Mesenchymal stem cell (in vitro differentiated cells and primary cell): ENCODE measurements around the gene ZWILCH.
"Not testable (repeated sequence)": the region's sequence is repeated elsewhere in the genome, so short reads cannot be mapped to it uniquely, and the experiment has no call there.

Source experiments
- DNase-seq: peaks from one replicate; pipeline ENCODE4 v3.0.0-alpha.2; 2013
- H2AFZ ChIP-seq: one replicate; pipeline ENCODE4 v1.6.1; 2013; ENCODE audit warnings: low read depth, mild to moderate bottlenecking, control low read depth, inconsistent platforms, low read length, moderate library complexity
- H2AK5ac ChIP-seq: 2 replicates; pipeline ENCODE4 v1.6.1; 2013; ENCODE audit warnings: low read length, moderate library complexity, mild to moderate bottlenecking, inconsistent platforms; ENCODE audit not compliant: severe bottlenecking
- H2BK120ac ChIP-seq: one replicate; pipeline ENCODE4 v1.6.1; 2013; ENCODE audit warnings: low read depth, mild to moderate bottlenecking, inconsistent platforms, low read length, moderate library complexity
- H2BK12ac ChIP-seq, 2 experiments: one replicate each; pipeline ENCODE4 v1.6.1; 2013; ENCODE audit warnings: inconsistent platforms in 2 of 2, low read length in 2 of 2, mild to moderate bottlenecking in 2 of 2, moderate library complexity in 2 of 2, control low read depth in 1 of 2
- H2BK15ac ChIP-seq: one replicate; pipeline ENCODE4 v1.6.1; 2013; ENCODE audit warnings: mild to moderate bottlenecking, low read depth, inconsistent platforms; ENCODE audit not compliant: poor library complexity, severe bottlenecking
- H2BK5ac ChIP-seq: 2 replicates; pipeline ENCODE4 v1.6.1; 2013; ENCODE audit warnings: low read depth, mild to moderate bottlenecking, low read length, control low read depth, inconsistent platforms; ENCODE audit not compliant: poor library complexity, severe bottlenecking
- H3K14ac ChIP-seq, 2 experiments: one replicate each; pipeline ENCODE4 v1.6.1; 2013; ENCODE audit warnings: inconsistent platforms in 2 of 2, low read length in 2 of 2, control low read depth in 1 of 2, mild to moderate bottlenecking in 1 of 2, moderate library complexity in 1 of 2
- H3K18ac ChIP-seq, 2 experiments: one replicate each; pipeline ENCODE4 v1.6.1; 2013; ENCODE audit warnings: inconsistent platforms in 2 of 2, low read length in 2 of 2, control low read depth in 1 of 2, low read depth in 1 of 2, mild to moderate bottlenecking in 1 of 2
- H3K23ac ChIP-seq, 2 experiments: one replicate each; pipeline ENCODE4 v1.6.1; 2013; ENCODE audit warnings: inconsistent platforms in 2 of 2, low read length in 2 of 2, mild to moderate bottlenecking in 2 of 2, moderate library complexity in 2 of 2, control low read depth in 1 of 2
- H3K27ac ChIP-seq: 2 replicates; pipeline ENCODE4 v1.5.1; 2013; ENCODE audit warnings: mild to moderate bottlenecking, moderate library complexity, low read length, control low read depth, inconsistent platforms; ENCODE audit not compliant: poor library complexity, severe bottlenecking
- H3K27me3 ChIP-seq, 2 experiments: 2 replicates each; pipeline versions ENCODE4 v1.6.1 to v1.7.0; 2013; ENCODE audit warnings: low read length in 2 of 2, mild to moderate bottlenecking in 2 of 2, moderate library complexity in 2 of 2, control low read depth in 1 of 2, inconsistent platforms in 1 of 2; ENCODE audit not compliant: control insufficient read depth in 1 of 2, insufficient read depth in 1 of 2
- H3K36me3 ChIP-seq, 2 experiments: 2 replicates each; pipeline versions ENCODE4 v1.6.1 to v1.7.0; 2013; ENCODE audit warnings: low read length in 2 of 2, control low read depth in 1 of 2, inconsistent platforms in 1 of 2, low read depth in 1 of 2, mild to moderate bottlenecking in 1 of 2; ENCODE audit not compliant: insufficient read depth in 2 of 2, control insufficient read depth in 1 of 2
- H3K4ac ChIP-seq, 2 experiments: one replicate each; pipeline ENCODE4 v1.6.1; 2013; ENCODE audit warnings: inconsistent platforms in 2 of 2, low read length in 2 of 2, mild to moderate bottlenecking in 2 of 2, moderate library complexity in 2 of 2, control low read depth in 1 of 2, low read depth in 1 of 2
- H3K4me1 ChIP-seq: 2 replicates; pipeline ENCODE4 v1.6.1; 2013; ENCODE audit warnings: low read depth, low read length, control low read depth; ENCODE audit not compliant: control insufficient read depth, insufficient read depth
- H3K4me2 ChIP-seq: 2 replicates; pipeline ENCODE4 v1.6.1; 2013; ENCODE audit warnings: low read length, mild to moderate bottlenecking, inconsistent platforms; ENCODE audit not compliant: poor library complexity, severe bottlenecking
- H3K4me3 ChIP-seq, 2 experiments: 2 replicates each; pipeline versions ENCODE4 v1.5.1 to v1.7.0; 2013; ENCODE audit warnings: low read length in 2 of 2, mild to moderate bottlenecking in 2 of 2, control low read depth in 1 of 2, low read depth in 1 of 2; ENCODE audit not compliant: insufficient read depth in 1 of 2
- H3K79me1 ChIP-seq: replicated peaks from 2 replicates; pipeline ENCODE4 v1.6.1; 2013; ENCODE audit warnings: mild to moderate bottlenecking, control low read depth, low read length, inconsistent platforms; ENCODE audit not compliant: poor library complexity, severe bottlenecking
- H3K9ac ChIP-seq: 2 replicates; pipeline ENCODE4 v1.7.0; 2013; ENCODE audit warnings: mild to moderate bottlenecking, low read length, moderate library complexity
- H3K9me3 ChIP-seq: 2 replicates; pipeline ENCODE4 v1.7.0; 2013; ENCODE audit warnings: mild to moderate bottlenecking, low read length; ENCODE audit not compliant: control insufficient read depth
- H4K8ac ChIP-seq: one replicate; pipeline ENCODE4 v1.6.1; 2013; ENCODE audit warnings: inconsistent platforms, mild to moderate bottlenecking, low read length, moderate library complexity
- H4K91ac ChIP-seq: one replicate; pipeline ENCODE4 v1.6.1; 2013; ENCODE audit warnings: mild to moderate bottlenecking, low read length, inconsistent platforms
- WGBS: methylation state at CpG from one replicate; pipeline ENCODE4 v1.1.7; 2013; ENCODE audit warnings: mixed read lengths; 5-methylcytosine and 5-hydroxymethylcytosine counted together

ZWILCH gene

DNA sequence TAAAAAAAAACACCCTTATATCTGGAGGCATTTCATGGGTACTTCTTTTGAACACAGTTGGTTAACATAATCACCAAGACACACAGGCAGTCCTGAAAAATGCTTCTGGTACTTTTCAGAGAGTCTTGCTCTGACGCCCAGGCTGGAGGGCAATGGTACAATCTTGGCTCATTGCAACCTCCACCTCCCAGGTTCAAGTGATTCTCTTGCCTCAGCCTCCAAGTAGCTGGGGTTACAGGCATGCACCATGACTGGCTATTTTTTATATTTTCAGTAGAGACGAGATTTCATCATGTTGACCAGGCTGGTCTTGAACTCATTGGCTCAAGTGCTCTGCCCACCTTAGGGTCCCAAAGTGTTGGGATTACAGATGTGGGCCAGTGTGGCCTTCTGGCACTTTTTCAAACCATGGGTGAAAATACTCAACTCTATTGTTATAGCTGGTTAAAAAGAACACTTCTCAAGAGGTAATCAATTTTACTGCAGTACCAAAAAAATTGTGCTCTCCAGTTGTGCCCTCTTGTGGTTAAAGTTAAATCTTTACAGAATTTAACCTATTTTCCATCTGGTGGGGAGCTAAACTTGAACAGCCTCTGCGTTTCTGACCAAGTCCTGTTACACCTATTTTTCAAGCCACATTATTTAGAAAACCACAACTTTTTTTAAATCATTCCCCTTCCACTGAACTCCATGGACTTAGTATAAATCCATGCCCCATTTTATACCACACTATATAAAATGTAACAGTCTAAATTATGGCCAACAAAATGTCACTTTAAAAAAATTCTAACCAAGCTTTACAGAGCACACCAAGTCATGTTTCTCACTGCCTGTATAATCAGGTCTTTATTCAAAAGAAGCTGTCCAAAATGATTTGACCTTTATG is 6.4 kb upstream of the ZWILCH start:
- Histone ChIP-seq H2BK15ac (no peak overlapping the region), H4K91ac (no peak overlapping the region), H2BK5ac (no peak overlapping the region), H3K4ac (no peak overlapping the region), H3K4me2 (no peak overlapping the region), H4K8ac (no peak overlapping the region), H3K4me1 (peaks cover 6% of the 10 kb centered on the region), H3K27me3 (no peaks in the 10 kb centered on the region), H3K4me3 (no peak overlapping the region), H2AFZ (no peak overlapping the region), H3K9ac (peak overlapping the region; percentile 99), H2BK120ac (no peak overlapping the region), H3K27ac (peak overlapping the region; percentile 43), H3K23ac (no peak overlapping the region), H3K14ac (no peak overlapping the region), H2AK5ac (no peak overlapping the region), H3K9me3 (no peaks in the 10 kb centered on the region), H2BK12ac (no peak overlapping the region), H3K18ac (no peak overlapping the region), H3K79me1 (peaks cover 10% of the 10 kb centered on the region), H3K36me3 (peaks cover 23 to 76% of the 10 kb centered on the region in 2 experiments)
- WGBS = 81% methylated on average over 3 of the region's 3 CpGs
- DNase-seq = peak; percentile 48

DNA sequence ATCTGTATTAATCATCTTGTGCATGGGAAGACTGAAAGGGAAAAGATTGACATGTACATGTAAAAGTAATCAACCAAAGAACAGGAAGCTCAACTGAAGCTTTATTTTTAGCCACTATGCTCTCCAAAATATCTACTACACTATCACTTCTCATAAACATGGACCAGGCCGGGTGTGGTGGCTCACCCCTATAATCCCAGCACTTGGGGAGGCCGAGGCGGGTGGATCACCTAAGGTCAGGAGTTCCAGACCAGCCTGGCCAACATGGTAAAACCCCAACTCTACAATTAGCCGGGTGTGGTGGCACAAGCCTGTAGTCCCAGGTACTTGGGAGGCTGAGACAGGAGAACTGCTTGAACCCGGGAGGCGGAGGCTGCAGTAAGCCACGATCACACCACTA is 4.8 kb upstream of the ZWILCH start:
- H3K9ac ChIP-seq = peak overlapping the region; percentile 97
- not testable (repeated sequence) for H3K14ac ChIP-seq, H3K23ac ChIP-seq, H3K4me1 ChIP-seq, H4K91ac ChIP-seq, H3K4me3 ChIP-seq, H3K4ac ChIP-seq, H4K8ac ChIP-seq, H2BK5ac ChIP-seq, H3K27me3 ChIP-seq, H3K4me2 ChIP-seq, H3K27ac ChIP-seq, H2AFZ ChIP-seq, DNase-seq, H2AK5ac ChIP-seq, H3K18ac ChIP-seq, H2BK15ac ChIP-seq, H2BK12ac ChIP-seq, H2BK120ac ChIP-seq, H3K79me1 ChIP-seq, H3K9me3 ChIP-seq
- peaks cover 23 to 60% of the 10 kb centered on the region in 2 experiments for H3K36me3 ChIP-seq
- 95% methylated on average over 6 of the region's 7 CpGs for WGBS

DNA sequence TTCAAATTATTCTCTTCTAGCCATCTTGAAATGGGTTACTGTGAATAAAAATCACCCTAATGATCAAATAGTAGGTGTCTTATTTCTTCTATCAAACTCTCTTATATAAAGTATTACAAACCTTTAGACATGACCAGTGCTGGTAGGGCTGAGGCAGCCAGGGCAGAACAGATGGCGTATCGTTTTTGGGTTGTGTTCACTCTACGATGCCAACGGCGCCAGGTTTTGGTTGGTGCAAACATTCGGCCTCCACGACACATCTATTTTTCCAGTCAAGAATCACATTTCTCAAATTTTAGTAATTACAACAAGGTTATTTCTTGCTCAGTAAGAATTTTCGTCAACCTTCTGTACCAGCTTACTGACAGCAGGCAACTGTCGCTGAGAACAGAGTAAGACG is 2.6 kb upstream of the ZWILCH start:
- Histone ChIP-seq H3K18ac (no peak overlapping the region), H2AFZ (no peak overlapping the region), H3K9me3 (no peaks in the 10 kb centered on the region), H4K91ac (no peak overlapping the region), H2AK5ac (no peak overlapping the region), H3K27me3 (no peaks in the 10 kb centered on the region), H2BK120ac (no peak overlapping the region), H3K14ac (no peak overlapping the region), H3K4me3 (peak overlapping the region in 1 of 2 experiments; percentile 93), H2BK15ac (no peak overlapping the region), H4K8ac (no peak overlapping the region), H3K4ac (no peak overlapping the region), H3K36me3 (peaks cover 23 to 57% of the 10 kb centered on the region in 2 experiments), H3K4me2 (peak overlapping the region; percentile 89), H2BK5ac (no peak overlapping the region), H3K79me1 (no peaks in the 10 kb centered on the region), H3K27ac (no peak overlapping the region), H2BK12ac (no peak overlapping the region), H3K23ac (no peak overlapping the region), H3K4me1 (peaks cover 1% of the 10 kb centered on the region), H3K9ac (peak overlapping the region; percentile 97)
- no peak for DNase-seq
- WGBS = 92% methylated on average over 10 of the region's 10 CpGs

DNA sequence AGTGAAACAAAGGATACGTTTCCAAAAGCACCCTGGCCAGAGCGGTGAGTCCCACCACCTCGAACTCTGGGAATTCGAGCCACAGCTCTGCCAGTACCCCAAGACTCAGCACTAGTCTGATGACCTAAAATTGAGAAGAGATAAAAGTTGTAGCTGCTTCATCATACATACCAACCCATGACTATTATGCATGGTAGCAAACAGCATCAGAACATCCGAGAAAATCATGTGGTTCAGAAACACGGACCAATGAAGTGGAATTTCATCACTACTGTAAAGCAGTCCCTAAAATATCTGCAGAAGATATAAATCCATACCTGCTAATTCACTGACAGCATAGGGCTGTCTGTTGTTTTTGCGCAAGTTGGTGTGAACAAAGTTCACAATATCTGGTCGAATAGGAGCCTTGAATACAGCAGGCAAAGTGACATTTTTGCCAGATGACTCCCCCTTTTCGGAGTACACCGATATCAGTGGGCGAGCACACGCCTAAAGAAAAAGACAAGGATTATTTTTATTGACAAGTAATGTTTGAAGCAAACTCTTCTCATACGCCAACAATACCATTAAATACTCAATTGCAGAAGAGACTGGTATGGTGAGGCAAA is 2.0 kb upstream of the ZWILCH start:
- peak overlapping the region; percentile 89 for H3K4me2 ChIP-seq
- not testable (repeated sequence) for H4K91ac ChIP-seq, H3K27ac ChIP-seq, H2BK12ac ChIP-seq, H3K4ac ChIP-seq, H3K4me1 ChIP-seq, H3K23ac ChIP-seq, H3K79me1 ChIP-seq, H2AFZ ChIP-seq, H2BK5ac ChIP-seq, H3K9me3 ChIP-seq, H2AK5ac ChIP-seq, H3K14ac ChIP-seq, H2BK15ac ChIP-seq, H3K18ac ChIP-seq, H2BK120ac ChIP-seq, H4K8ac ChIP-seq, H3K27me3 ChIP-seq
- H3K36me3 ChIP-seq = peaks cover 20 to 52% of the 10 kb centered on the region in 2 experiments
- DNase-seq = peak; percentile 25
- H3K9ac ChIP-seq = peak overlapping the region; percentile 97
- 67% methylated on average over 9 of the region's 13 CpGs for WGBS
- peak overlapping the region in 1 of 2 experiments; percentile 93 for H3K4me3 ChIP-seq
